GM18870 (cell line): ENCODE data around the gene ELK3.

Experiments used
- ATAC-seq: cut with Tn5 transposase; IDR thresholded peaks from one replicate; pipeline ENCODE4 v1.9.1; 2021; ENCODE audit warnings: moderate library complexity; ENCODE audit not compliant: unreplicated experiment

Gene ELK3

DNA sequence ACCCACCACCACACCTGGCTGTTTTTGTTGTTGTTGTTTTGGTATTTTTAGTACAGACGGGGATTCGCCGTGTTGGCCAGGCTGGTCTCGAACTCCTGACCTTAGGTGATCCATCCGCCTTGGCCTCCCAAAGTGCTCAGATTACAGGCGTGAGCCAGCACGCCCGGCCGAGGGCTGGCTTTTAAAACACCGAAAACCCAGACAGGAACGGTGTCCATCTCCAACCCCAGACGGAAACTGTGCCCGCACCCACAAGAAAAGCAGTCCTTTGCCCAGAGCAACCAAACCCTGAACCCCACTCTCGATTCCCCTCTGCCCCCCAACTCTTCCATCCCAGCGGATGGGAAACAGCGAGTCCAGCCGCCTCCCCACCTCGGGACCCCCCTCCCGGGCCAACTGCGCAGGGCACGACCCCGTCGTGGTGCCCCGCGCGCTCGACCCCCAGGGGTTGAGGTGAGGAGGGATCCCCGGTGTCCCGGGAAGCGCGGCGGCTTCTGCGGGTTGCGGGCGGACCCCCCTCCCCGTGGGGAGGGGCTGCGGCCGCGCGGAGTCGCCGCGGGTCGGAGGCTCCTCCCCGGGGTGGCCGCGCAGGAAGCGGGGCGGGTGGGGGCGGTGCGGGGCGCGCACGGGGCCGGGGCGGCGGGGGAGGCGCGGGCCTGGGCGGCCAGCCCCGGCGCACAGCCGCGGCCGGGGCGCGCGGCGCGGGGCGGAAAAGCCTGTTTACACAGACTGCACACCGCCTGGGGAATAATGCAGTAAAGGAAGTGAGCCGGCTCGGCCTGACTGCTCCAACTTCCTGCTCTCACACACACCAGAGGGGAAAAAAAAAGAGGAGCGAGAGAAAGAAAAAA, at the start of gene ELK3:
Gene ELK3, plus strand, starts transcription at position 651 of the 851 bp plus-strand sequence.
- peak; percentile 32 for ATAC-seq

DNA sequence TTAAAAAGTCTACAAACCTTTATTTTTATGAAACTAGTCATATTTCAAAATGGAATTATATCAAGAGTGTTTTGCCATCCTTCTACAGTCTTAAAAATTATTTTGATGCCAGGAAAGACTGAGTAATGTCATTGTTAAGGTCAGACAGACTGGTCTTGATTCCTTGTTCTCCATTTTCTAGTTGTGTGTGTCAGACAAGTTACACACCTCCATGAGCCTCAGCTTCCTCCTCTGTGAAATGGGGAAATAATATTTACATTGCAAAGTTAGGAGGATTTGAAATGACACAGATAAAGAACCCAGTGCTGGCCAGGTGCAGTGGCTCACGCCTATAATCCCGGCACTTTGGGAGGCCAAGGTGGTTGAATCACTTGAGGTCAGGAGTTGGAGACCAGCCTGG, 47.4 kb upstream of the ELK3 start:
- ATAC-seq = no peak

DNA sequence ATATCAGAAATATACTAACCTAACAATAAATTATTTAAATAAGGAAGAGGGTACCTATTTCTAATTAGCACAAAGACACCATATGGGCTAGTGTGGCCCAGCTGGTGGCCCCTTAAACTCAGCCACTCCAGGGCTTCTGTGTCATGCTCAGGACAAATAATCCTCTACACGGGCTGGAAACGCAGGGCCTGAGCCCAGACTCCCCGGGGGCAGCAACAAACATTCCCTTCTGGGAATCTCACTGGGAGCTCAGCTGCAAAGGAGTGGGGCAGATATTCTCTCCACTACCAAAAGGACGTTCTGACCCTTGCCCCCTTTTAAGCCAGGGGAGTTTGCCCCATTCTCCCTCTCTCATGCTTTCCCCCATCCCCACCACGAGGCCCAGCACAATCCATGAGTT, 43.7 kb upstream of the ELK3 start:
- ATAC-seq = no peak

- ATAC-seq = no peak
Observed at GRCh38 chr12:96152164-96152563, 42.0 kb upstream of the ELK3 start.

- ATAC-seq = no peak
Observed at GRCh38 chr12:96153131-96153725, 40.9 kb upstream of the ELK3 start.

DNA sequence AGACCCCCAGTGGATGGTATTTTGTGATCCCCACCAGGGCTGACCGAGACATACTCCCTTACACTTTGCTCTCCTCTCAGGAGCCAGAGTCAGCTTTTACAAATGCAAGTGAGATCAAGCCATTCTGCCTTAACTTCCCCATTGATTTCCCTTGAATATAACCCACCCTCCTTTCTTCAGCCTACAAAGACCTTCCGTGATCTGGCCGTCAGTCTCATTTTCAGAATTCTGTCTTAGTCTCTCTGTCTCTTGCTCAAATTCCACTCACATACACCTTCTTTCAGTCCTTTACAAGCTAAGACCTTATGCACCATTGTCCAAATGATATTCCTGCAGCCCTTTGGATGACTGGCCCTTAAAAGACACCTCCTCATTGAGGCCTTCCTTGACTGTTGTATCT, 39.0 kb upstream of the ELK3 start:
- no peak for ATAC-seq

- no peak for ATAC-seq
Observed at GRCh38 chr12:96155781-96156180, 38.4 kb upstream of the ELK3 start.

GRCh38 chr12:96156211-96156610, 38.0 kb upstream of the ELK3 start:
- no peak for ATAC-seq

- no peak for ATAC-seq
Observed at GRCh38 chr12:96157427-96157826, 36.7 kb upstream of the ELK3 start.

- ATAC-seq = no peak
Observed at GRCh38 chr12:96164951-96165811, 29.0 kb upstream of the ELK3 start.

- no peak for ATAC-seq
Observed at GRCh38 chr12:96166765-96167164, 27.4 kb upstream of the ELK3 start.

GRCh38 chr12:96167492-96167891, 26.7 kb upstream of the ELK3 start:
- no peak for ATAC-seq

DNA sequence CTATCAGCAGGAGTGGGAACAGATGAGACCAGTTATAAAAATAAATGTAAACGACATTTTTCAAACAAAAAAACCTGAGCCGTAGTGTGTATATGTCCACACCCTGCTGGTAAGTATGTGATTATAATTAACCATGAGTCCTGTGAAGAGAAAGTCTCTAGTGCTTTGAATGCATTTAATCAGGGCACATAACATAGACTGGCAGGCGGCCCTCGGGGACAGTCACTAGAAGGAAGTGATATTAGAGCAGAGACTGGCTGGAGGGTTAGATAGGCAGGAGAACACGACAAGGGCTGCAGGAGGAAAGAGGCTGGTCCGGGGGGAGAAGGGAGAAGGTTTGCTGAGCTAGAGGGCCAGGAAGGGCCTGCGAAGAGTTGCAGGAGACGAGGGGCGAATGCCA, 23.8 kb upstream of the ELK3 start:
- no peak for ATAC-seq

GRCh38 chr12:96170762-96171161, 23.4 kb upstream of the ELK3 start:
- ATAC-seq = no peak

- no peak for ATAC-seq
Observed at GRCh38 chr12:96171905-96172304, 22.3 kb upstream of the ELK3 start.

DNA sequence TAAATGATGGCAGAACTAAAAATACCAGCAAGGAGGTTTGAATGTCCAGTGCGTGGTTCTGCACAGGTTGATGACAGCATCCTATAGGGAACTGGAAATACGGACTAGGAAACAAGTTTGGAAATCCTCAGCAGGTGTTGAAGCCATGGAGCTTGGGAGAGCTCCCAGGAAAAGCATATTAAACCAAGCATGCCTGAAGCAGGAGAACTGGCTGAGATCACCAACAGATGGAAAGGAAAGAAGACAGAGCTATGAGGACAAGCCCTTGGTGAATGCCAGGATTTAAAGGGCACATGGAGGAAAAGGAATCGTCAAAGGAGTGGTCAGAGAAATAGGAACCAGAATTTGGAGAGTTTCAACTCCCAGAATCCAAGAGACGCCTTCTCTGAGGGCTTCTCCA, 21.2 kb upstream of the ELK3 start:
- ATAC-seq = no peak

DNA sequence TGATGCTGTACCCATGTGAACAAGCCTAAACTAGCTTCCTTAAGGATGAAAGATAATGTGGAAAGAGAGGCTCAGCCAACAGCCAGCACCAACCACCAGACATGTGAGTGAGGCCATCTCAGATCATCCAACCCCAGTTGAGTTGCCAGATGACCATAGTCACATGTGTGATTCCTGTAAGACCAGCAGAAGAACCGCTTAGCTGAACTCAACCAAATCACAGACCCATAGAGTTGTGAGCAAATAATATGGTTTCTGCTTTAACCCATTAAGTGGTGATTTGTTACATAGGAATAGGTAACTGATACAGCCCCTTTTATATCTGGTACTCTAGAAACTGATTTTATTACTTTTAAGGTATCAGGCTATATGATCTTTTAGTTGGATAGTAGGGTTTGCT, 17.6 kb upstream of the ELK3 start:
- no peak for ATAC-seq

DNA sequence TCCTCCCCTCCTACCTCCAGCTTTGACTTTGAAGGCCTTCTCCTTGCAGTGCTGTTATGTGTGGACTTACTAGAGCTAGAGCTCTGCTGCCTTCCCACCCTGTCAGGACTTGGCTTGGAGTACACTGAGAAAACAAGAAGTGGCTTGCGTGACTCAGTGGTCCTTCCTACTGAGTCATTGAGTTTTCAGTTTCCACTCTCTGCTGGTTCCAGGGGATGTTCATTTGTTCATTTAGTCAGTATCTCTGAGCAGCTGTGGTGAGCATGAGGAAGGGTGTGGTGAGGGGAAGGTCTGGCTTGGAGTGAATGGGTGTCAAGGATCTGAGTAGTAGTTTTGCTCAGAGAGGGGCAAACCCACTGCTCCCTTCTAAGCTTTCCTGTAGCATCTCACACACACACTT, 17.2 kb upstream of the ELK3 start:
- ATAC-seq = no peak

GRCh38 chr12:96183734-96184370, 10.3 kb upstream of the ELK3 start:
- no peak for ATAC-seq

GRCh38 chr12:96185914-96186313, 8.3 kb upstream of the ELK3 start:
- ATAC-seq = no peak

DNA sequence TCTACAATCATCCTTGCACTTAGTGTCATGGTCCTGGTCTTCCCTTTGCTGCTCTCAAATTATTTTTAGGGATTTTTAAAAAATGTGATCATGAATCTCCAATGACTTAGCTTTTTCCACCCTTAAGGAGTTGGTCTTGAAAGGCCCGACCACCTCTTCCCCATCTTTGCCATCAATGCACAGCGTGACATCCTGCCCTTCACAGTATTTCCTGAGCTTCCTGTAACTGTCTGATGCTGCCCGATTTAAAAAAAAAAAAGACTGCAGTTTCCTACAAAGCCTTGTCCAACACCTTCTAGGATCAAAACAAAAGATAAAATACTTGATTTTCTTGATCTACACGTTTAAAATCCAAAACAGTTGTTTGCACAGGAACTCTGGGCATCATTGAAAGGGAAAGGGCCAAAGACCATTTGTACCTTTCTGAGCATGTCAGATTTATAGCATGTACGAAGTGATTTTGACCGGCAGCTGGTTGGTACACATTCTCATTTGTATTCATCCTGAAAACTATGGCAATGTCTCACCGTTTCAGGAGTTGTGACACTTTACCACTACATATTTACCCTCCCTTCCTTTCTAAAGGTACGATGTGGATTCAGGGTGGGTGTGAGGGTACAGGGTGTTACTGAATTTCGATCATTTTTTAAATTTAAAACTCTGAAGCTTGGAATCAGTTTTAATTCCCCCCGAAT, 7.4 kb upstream of the ELK3 start:
- ATAC-seq = no peak
